GM12873 (cell line): ENCODE data around the gene ORAI1.

Experiments used
- CTCF ChIP-seq: IDR thresholded peaks from 2 replicates; pipeline ENCODE4 v1.5.1; 2012; ENCODE audit warnings: low read depth, mild to moderate bottlenecking, moderate library complexity, low read length, control low read depth; ENCODE audit not compliant: insufficient read depth; ENCODE audit errors: missing control alignments

ORAI1 gene

GRCh38 chr12:121613462-121613861 lies 12.9 kb upstream of the ORAI1 start:
- no peak for TF ChIP-seq CTCF

DNA sequence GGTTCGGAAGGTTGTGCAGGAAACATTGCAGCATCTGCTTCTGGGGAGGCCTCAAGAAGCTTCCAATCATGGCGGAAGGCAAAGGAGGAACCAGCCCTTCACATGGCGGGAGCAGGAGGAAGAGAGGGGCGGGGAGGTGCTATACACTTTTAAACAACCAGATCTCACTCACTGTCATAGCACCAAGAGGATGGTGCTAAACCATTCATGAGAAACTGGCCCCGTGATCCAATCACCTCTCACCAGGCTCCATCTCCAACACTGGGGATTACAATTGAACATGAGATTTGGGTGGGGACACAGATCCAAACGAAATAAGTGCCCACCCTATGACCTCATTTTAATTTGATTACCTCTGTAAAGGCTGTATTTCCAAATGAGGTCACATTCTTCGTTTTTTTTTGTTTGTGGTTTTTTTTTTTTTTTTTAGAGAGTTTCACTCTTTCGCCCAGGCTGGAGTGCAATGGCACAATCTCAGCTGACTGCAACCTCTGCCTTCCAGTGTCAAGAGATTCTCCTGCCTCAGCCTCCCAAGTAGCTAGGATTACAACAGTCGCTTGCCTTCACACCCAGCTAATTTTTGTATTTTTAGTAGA lies 11.4 kb upstream of the ORAI1 start:
- no peak for TF ChIP-seq CTCF

DNA sequence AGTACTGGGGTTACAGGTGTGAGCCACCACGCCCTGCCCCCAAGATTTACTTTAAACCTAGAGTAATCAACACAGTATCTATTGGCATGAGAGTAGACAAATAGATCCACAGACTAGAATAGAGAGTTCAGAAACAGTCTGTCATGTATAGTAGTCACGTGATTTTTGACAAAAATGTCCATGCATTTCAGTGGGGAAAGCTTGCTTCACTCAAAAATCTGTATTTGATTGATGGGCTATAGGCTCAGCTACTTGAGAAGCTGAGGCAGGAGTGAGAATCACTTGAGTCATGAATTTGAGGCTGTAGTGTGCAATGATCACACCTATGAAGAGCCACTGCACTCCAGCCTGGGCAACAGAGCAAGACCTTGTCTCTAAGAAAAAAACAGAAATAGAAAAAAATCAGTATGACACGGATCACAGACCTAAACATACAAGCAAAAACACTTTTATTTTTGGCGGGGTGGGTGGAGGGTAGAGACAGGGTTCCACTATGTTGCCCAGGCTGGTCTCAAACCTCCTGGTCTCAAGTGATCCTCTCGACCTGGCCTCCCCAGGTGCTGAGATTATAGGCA lies 7.6 kb upstream of the ORAI1 start:
- TF ChIP-seq CTCF: no peak

DNA sequence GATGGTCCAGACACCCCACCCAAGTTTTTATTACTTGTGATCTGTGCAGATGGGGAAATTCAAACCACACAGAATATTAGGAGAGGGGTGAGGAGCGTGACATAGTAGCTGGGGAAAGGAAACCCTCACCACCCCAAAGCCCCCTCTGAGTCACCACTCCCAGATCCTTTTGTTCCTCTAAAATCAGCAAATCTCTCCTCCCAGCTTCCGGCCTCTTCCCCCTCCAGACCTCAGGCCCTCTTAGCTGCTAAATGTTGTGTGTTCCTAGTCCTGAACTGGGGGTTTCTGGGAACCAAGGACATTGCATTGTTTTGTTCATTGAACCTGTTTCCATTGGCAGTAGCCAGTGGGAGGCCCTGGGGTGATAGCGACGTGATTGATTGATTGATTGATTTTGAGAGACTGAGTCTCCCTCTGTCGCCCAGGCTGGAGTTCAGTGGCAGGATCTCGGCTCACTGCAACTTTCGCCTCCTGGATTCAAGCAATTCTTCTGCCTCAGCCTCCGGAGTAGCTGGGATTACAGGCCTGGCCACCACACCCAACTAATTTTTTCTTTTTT lies 5.9 kb upstream of the ORAI1 start:
- no peak for TF ChIP-seq CTCF

GRCh38 chr12:121626853-121627640 lies 717 bp downstream of the ORAI1 start:
- peak; percentile 4 for TF ChIP-seq CTCF

- no peak for TF ChIP-seq CTCF
These were observed 1.7 kb downstream of the ORAI1 start for GRCh38 chr12:121628037-121628436.

DNA sequence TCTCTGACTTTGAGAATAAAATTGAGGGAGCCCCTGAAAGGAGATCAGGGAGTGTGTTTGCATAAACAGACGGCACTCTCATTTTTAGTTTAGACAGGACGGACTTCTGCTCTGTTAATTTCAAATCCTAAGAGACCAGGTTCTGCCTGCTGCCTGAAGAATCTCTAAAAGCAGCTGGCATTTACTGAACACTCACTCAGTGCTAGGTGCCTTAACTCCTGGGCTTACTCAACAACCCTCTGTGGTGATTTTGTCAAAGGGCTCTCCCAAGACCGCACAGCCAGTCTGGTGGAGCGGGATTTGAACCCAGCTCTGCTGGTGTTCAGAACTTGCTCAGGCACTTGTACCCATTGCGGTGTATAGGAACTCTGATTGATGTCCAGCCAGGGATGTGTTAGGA lies 2.2 kb downstream of the ORAI1 start:
- no peak for TF ChIP-seq CTCF
